Dendritic cell treated with granulocyte-macrophage colony-stimulating factor and Interleukin-4, amounts not matched to agents 40 ng/mL and 50 ng/mL, for 4 days (primary cell): ENCODE measurements around the gene PIAS2.

Source experiments
- H3K27ac Mint-ChIP-seq: one replicate; pipeline ENCODE4 v1.8.0; 2022; ENCODE audit warnings: mild to moderate bottlenecking, mixed read lengths
- H3K27me3 Mint-ChIP-seq: one replicate; pipeline ENCODE4 v1.8.0; 2022; ENCODE audit warnings: mild to moderate bottlenecking, mixed read lengths
- H3K36me3 Mint-ChIP-seq: one replicate; pipeline ENCODE4 v1.8.0; 2022; ENCODE audit warnings: low read depth, mixed read lengths
- H3K4me1 Mint-ChIP-seq: one replicate; pipeline ENCODE4 v1.8.0; 2022; ENCODE audit warnings: low read depth, mixed read lengths
- H3K4me3 Mint-ChIP-seq: one replicate; pipeline ENCODE4 v1.8.0; 2022; ENCODE audit warnings: mild to moderate bottlenecking, moderate library complexity, mixed read lengths
- H3K9me3 Mint-ChIP-seq: one replicate; pipeline ENCODE4 v1.8.0; 2022; ENCODE audit warnings: mixed read lengths
- intact Hi-C: fragments of 100-400 bp; cut with micrococcal nuclease; formaldehyde crosslinking; loops from one replicate; pipeline ENCODE4 v1.15.0; 2022

Gene PIAS2

DNA sequence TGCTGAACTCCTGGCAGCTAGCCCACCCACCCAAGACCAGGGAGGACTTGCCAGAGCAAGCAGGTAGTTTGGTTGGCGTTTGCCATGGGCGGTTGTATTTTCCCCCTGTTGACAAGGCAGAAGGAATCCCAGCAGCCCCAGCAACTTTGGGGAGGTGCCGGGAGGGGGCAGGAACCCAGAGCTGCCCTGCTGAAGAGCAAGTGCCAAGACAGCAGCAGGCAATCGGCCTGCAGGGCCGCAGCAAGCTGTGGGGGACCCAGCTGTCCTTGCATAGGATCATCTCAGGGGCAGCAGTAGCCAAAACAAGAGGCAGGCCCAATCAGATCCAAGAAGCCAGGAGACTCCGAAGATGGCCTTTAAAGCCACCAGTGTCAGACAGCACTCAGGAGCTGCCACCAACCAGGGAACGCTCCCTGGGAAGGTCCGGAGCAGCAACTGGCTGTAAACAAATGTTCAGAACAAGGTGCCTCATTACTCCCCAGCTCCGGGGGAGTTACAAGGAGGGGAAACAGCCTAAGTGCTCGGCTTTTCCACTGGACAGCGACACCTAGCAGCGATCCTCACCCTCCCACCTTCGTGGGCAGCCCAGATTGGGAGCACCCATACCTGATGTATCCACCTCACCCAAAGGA, 162.5 kb downstream of the PIAS2 start:
- H3K4me1 Mint-ChIP-seq = peaks cover 36% of the 10 kb centered on the region
- peaks cover 57% of the 10 kb centered on the region for H3K27me3 Mint-ChIP-seq
- no peaks in the 10 kb centered on the region for H3K9me3 Mint-ChIP-seq
- intact Hi-C loops = no loop called here
- H3K4me3 Mint-ChIP-seq = no peak overlapping the region
- no peaks in the 10 kb centered on the region for H3K36me3 Mint-ChIP-seq
- H3K27ac Mint-ChIP-seq = no peak overlapping the region

DNA sequence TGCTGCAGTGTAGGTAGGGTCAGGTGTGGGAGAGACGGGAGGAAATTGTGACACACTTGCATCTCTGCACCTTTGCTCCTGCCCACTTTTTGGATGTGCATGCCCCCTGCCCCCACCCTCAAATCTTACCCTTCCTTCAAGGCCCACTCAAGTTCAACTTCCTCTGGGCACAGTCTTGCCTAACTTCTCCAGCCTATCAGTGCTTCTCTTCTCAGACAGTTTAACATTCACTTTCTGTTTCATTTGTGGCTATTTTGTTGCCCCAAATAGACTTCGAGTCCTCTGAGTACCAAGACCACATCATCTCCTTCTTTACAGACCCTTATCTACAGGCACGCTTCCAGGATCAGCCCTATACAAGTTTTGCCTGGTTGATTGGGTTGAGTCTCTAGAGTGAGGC, 163.1 kb downstream of the PIAS2 start:
- no peak overlapping the region for H3K4me3 Mint-ChIP-seq
- intact Hi-C loops = no loop called here
- H3K4me1 Mint-ChIP-seq = peaks cover 36% of the 10 kb centered on the region
- H3K27ac Mint-ChIP-seq = no peak overlapping the region
- no peaks in the 10 kb centered on the region for H3K36me3 Mint-ChIP-seq
- H3K9me3 Mint-ChIP-seq = no peaks in the 10 kb centered on the region
- H3K27me3 Mint-ChIP-seq = peaks cover 52% of the 10 kb centered on the region
